HepG2 (cell line): Measurements from ENCODE around the gene ZMYND8. TPM values are rescaled to one million over a fixed set of nuclear protein-coding genes. Genes with fewer than 3 reads are reported as not detected.

Source experiments
- DNMT3B ChIP-seq: conservative IDR thresholded peaks from 2 replicates; pipeline ENCODE4 v1.6.1; 2016; ENCODE audit warnings: missing biosample characterization, control low read depth
- HNF4A ChIP-seq: sonication (generic); formaldehyde crosslinking; IDR thresholded peaks from 2 replicates; pipeline ENCODE4 v1.4.0; 2020; ENCODE audit warnings: missing genetic modification reagents
- KDM6A ChIP-seq: IDR thresholded peaks from 2 replicates; pipeline ENCODE4 v1.6.1; 2016; ENCODE audit warnings: low read depth
- MEIS2 ChIP-seq: sonication (generic); formaldehyde crosslinking; IDR thresholded peaks from 2 replicates; pipeline ENCODE4 v1.9.0; 2021; ENCODE audit warnings: mild to moderate bottlenecking, missing genetic modification reagents
- NFKBIZ ChIP-seq: IDR thresholded peaks from 2 replicates; pipeline ENCODE4 v1.6.1; 2018; ENCODE audit warnings: missing genetic modification reagents, missing compliant biosample characterization
- NR2F1 ChIP-seq, 2 experiments: fragments of 450-650 bp in 1 of 2; formaldehyde crosslinking in 1 of 2; IDR thresholded peaks; 2 replicates each; pipeline versions ENCODE4 v1.5.0 to v1.6.1; 2016 to 2020; ENCODE audit warnings: mild to moderate bottlenecking in 1 of 2, missing compliant biosample characterization in 1 of 2, missing genetic modification reagents in 1 of 2, moderate library complexity in 1 of 2
- ZBTB38 ChIP-seq: sonication (generic); formaldehyde crosslinking; IDR thresholded peaks from 2 replicates; pipeline ENCODE4 v1.5.1; 2020; ENCODE audit warnings: mild to moderate bottlenecking, missing genetic modification reagents
- ZNF331 ChIP-seq: sonication (generic); formaldehyde crosslinking; IDR thresholded peaks from 2 replicates; pipeline ENCODE4 v1.4.0; 2020; ENCODE audit warnings: missing genetic modification reagents
- ZNF484 ChIP-seq: sonication (generic); formaldehyde crosslinking; IDR thresholded peaks from 2 replicates; pipeline ENCODE4 v1.5.1; 2020; ENCODE audit warnings: mild to moderate bottlenecking, low read depth, missing genetic modification reagents, borderline replicate concordance
- ZNF788 ChIP-seq: sonication (generic); formaldehyde crosslinking; IDR thresholded peaks from 2 replicates; pipeline ENCODE4 v1.5.0; 2020; ENCODE audit warnings: mild to moderate bottlenecking, missing genetic modification reagents, borderline replicate concordance
- polyA plus RNA-seq, 8 experiments: library from polyadenylated mRNA; depleted of rRNA in 3 of 8; stranded (reverse) in 7 of 8; unstranded in 1 of 8; fragments of >200 nt; fragmentation: Illumina TruSeq in 4 of 8; extraction: Trizol in 4 of 8; gene quantifications; 2 replicates each; pipeline versions ENCODE4 v1.2.1 to v1.2.3, GENCODE V29; 2011 to 2016; ENCODE audit warnings: low read depth in 4 of 8, missing spikeins in 1 of 8, mixed read lengths in 1 of 8; ENCODE audit not compliant: insufficient read depth in 1 of 8
- total RNA-seq, 5 experiments: library from RNA; depleted of rRNA; stranded (reverse); fragments of >200 nt; fragmentation: Illumina TruSeq; extraction: Trizol; gene quantifications; 2 replicates each; pipeline ENCODE4 v1.2.3, GENCODE V29; 2016; ENCODE audit warnings: low read depth in 1 of 5
- TF ChIP-seq, protein P1 (sequence below): sonication (generic); formaldehyde crosslinking; conservative IDR thresholded peaks from 2 replicates; pipeline ENCODE4 v1.8.1; 2023; ENCODE audit warnings: missing genetic modification reagents
- TF ChIP-seq, protein P2 (sequence below): sonication (generic); formaldehyde crosslinking; conservative IDR thresholded peaks from 2 replicates; pipeline ENCODE4 v1.4.0; 2020; ENCODE audit warnings: missing genetic modification reagents
- TF ChIP-seq, protein P3 (sequence below): sonication (generic); formaldehyde crosslinking; IDR thresholded peaks from 2 replicates; pipeline ENCODE4 v1.8.1; 2023; ENCODE audit warnings: missing genetic modification reagents, mild to moderate bottlenecking, borderline replicate concordance
- TF ChIP-seq, protein P4 (sequence below): sonication (generic); formaldehyde crosslinking; IDR thresholded peaks from 2 replicates; pipeline ENCODE4 v1.4.0; 2020; ENCODE audit warnings: missing genetic modification reagents
- TF ChIP-seq, protein P5 (sequence below): sonication (generic); formaldehyde crosslinking; IDR thresholded peaks from 2 replicates; pipeline ENCODE4 v1.5.1; 2020; ENCODE audit warnings: mild to moderate bottlenecking, missing genetic modification reagents, moderate library complexity

The ZMYND8 gene
- total and polyA plus RNA-seq, 2 of the 13 experiments (the other 11 are each of a cell fraction or from before 2014, with no cell fraction given), result 53.9 to 84.7 TPM

DNA sequence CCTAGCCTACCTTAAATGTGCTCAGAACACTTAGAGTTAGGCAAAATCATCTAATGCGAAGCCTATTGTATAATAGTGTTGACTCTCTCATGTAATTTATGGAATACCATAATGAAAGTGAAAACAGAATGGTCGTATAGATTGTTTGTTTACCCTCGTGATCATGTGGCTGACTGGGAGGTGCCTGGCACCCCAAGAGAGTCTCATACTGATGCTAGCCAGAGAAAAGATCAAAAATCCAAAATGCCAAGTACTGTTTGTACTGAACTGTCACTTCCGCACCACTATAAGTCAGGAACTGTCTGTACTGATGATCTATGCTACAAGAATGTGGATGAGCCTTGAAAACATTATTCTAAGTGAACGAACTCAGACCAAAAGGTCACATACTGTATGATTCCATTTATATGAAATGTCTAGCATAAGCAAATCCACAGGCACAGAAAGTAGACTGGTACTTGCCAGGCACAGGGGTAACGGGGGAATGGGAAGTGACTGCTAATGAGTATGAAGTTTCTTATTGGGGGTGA is 22.4 kb downstream of the ZMYND8 start (continued):
- TF ChIP-seq, protein P1, sequence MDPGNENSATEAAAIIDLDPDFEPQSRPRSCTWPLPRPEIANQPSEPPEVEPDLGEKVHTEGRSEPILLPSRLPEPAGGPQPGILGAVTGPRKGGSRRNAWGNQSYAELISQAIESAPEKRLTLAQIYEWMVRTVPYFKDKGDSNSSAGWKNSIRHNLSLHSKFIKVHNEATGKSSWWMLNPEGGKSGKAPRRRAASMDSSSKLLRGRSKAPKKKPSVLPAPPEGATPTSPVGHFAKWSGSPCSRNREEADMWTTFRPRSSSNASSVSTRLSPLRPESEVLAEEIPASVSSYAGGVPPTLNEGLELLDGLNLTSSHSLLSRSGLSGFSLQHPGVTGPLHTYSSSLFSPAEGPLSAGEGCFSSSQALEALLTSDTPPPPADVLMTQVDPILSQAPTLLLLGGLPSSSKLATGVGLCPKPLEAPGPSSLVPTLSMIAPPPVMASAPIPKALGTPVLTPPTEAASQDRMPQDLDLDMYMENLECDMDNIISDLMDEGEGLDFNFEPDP (CRISPR knock-in tag), result no peak
- TF ChIP-seq KDM6A (peak; percentile 63; the same call in 1 of the 2 replicates), HNF4A (peak; percentile 84), DNMT3B (CRISPR knock-in tag) (peak; percentile 94), NFKBIZ (CRISPR knock-in tag) (peak; percentile 53; the same call in 1 of the 2 replicates), ZNF331 (CRISPR knock-in tag) (peak; percentile 64; the same call in 1 of the 2 replicates), ZNF788 (CRISPR knock-in tag) (no peak), MEIS2 (CRISPR knock-in tag) (peak; percentile 94), NR2F1 (CRISPR knock-in tag; IDR thresholded peaks at IDR 0.05) (peak; percentile 15 to 86; a peak in 3 of 4 replicates), ZNF484 (no peak), ZBTB38 (CRISPR knock-in tag) (no peak; the same call in 1 of the 2 replicates)
- TF ChIP-seq, protein P2, sequence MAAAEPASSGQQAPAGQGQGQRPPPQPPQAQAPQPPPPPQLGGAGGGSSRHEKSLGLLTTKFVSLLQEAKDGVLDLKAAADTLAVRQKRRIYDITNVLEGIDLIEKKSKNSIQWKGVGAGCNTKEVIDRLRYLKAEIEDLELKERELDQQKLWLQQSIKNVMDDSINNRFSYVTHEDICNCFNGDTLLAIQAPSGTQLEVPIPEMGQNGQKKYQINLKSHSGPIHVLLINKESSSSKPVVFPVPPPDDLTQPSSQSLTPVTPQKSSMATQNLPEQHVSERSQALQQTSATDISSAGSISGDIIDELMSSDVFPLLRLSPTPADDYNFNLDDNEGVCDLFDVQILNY (CRISPR knock-in tag), result no peak
- TF ChIP-seq, protein P3, sequence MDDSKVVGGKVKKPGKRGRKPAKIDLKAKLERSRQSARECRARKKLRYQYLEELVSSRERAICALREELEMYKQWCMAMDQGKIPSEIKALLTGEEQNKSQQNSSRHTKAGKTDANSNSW (CRISPR knock-in tag), result no peak
- TF ChIP-seq, protein P4, sequence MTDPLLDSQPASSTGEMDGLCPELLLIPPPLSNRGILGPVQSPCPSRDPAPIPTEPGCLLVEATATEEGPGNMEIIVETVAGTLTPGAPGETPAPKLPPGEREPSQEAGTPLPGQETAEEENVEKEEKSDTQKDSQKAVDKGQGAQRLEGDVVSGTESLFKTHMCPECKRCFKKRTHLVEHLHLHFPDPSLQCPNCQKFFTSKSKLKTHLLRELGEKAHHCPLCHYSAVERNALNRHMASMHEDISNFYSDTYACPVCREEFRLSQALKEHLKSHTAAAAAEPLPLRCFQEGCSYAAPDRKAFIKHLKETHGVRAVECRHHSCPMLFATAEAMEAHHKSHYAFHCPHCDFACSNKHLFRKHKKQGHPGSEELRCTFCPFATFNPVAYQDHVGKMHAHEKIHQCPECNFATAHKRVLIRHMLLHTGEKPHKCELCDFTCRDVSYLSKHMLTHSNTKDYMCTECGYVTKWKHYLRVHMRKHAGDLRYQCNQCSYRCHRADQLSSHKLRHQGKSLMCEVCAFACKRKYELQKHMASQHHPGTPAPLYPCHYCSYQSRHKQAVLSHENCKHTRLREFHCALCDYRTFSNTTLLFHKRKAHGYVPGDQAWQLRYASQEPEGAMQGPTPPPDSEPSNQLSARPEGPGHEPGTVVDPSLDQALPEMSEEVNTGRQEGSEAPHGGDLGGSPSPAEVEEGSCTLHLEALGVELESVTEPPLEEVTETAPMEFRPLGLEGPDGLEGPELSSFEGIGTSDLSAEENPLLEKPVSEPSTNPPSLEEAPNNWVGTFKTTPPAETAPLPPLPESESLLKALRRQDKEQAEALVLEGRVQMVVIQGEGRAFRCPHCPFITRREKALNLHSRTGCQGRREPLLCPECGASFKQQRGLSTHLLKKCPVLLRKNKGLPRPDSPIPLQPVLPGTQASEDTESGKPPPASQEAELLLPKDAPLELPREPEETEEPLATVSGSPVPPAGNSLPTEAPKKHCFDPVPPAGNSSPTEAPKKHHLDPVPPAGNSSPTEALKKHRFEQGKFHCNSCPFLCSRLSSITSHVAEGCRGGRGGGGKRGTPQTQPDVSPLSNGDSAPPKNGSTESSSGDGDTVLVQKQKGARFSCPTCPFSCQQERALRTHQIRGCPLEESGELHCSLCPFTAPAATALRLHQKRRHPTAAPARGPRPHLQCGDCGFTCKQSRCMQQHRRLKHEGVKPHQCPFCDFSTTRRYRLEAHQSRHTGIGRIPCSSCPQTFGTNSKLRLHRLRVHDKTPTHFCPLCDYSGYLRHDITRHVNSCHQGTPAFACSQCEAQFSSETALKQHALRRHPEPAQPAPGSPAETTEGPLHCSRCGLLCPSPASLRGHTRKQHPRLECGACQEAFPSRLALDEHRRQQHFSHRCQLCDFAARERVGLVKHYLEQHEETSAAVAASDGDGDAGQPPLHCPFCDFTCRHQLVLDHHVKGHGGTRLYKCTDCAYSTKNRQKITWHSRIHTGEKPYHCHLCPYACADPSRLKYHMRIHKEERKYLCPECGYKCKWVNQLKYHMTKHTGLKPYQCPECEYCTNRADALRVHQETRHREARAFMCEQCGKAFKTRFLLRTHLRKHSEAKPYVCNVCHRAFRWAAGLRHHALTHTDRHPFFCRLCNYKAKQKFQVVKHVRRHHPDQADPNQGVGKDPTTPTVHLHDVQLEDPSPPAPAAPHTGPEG (CRISPR knock-in tag), result no peak; the same call in 1 of the 2 replicates
- TF ChIP-seq, protein P5, sequence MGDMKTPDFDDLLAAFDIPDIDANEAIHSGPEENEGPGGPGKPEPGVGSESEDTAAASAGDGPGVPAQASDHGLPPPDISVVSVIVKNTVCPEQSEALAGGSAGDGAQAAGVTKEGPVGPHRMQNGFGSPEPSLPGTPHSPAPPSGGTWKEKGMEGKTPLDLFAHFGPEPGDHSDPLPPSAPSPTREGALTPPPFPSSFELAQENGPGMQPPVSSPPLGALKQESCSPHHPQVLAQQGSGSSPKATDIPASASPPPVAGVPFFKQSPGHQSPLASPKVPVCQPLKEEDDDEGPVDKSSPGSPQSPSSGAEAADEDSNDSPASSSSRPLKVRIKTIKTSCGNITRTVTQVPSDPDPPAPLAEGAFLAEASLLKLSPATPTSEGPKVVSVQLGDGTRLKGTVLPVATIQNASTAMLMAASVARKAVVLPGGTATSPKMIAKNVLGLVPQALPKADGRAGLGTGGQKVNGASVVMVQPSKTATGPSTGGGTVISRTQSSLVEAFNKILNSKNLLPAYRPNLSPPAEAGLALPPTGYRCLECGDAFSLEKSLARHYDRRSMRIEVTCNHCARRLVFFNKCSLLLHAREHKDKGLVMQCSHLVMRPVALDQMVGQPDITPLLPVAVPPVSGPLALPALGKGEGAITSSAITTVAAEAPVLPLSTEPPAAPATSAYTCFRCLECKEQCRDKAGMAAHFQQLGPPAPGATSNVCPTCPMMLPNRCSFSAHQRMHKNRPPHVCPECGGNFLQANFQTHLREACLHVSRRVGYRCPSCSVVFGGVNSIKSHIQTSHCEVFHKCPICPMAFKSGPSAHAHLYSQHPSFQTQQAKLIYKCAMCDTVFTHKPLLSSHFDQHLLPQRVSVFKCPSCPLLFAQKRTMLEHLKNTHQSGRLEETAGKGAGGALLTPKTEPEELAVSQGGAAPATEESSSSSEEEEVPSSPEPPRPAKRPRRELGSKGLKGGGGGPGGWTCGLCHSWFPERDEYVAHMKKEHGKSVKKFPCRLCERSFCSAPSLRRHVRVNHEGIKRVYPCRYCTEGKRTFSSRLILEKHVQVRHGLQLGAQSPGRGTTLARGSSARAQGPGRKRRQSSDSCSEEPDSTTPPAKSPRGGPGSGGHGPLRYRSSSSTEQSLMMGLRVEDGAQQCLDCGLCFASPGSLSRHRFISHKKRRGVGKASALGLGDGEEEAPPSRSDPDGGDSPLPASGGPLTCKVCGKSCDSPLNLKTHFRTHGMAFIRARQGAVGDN (CRISPR knock-in tag), result no peak
